H1 (cell line): Measurements from ENCODE around the gene NFIA. TPM values are rescaled to one million over a fixed set of nuclear protein-coding genes. Genes with fewer than 3 reads are reported as not detected.

Experiments used
- CTCF ChIA-PET: fragments of 300-600 bp; sonication (Branson Sonifier 250); formaldehyde crosslinking; loops from one replicate; lab custom pipeline; 2021; ENCODE audit not compliant: partially characterized antibody; lab: Charles Lee
- POLR2A ChIA-PET: fragments of 300-600 bp; sonication (Branson Sonifier 250); formaldehyde crosslinking; loops from one replicate; lab custom pipeline; 2021; ENCODE audit warnings: inconsistent platforms; ENCODE audit not compliant: partially characterized antibody; lab: Charles Lee
- DNase-seq, 2 experiments: peaks; one replicate each; pipeline versions ENCODE4 v3.0.0 to v3.0.0-alpha.2; 2010 to 2022; ENCODE audit warnings: low spot score in 2 of 2, low read depth in 1 of 2, mixed read lengths in 1 of 2
- FAIRE-seq: peaks from 2 replicates; lab custom pipeline; 2011; peaks lifted over from hg19 to GRCh38; lab: Jason Lieb, UNC
- H2AFZ ChIP-seq: 2 replicates; pipeline ENCODE4 v1.8.1; 2012; ENCODE audit warnings: low read length, inconsistent platforms
- H2AK5ac ChIP-seq: 2 replicates; pipeline ENCODE4 v1.6.1; 2013; ENCODE audit warnings: low read depth, low read length
- H2BK120ac ChIP-seq: replicated peaks from 2 replicates; pipeline ENCODE3; 2013; ENCODE audit warnings: low read depth, low read length, inconsistent platforms
- H2BK12ac ChIP-seq: 2 replicates; pipeline ENCODE4 v1.6.1; 2013; ENCODE audit warnings: low read depth, low read length
- H2BK15ac ChIP-seq: 2 replicates; pipeline ENCODE4 v1.6.1; 2013; ENCODE audit warnings: low read length
- H2BK20ac ChIP-seq: 2 replicates; pipeline ENCODE4 v1.6.1; 2013; ENCODE audit warnings: low read length
- H2BK5ac ChIP-seq: 2 replicates; pipeline ENCODE4 v1.6.1; 2013; ENCODE audit warnings: low read depth, low read length
- H3K14ac ChIP-seq: 2 replicates; pipeline ENCODE4 v1.6.1; 2013; ENCODE audit warnings: inconsistent platforms; ENCODE audit not compliant: insufficient read length
- H3K18ac ChIP-seq: 2 replicates; pipeline ENCODE4 v1.6.1; 2013; ENCODE audit warnings: low read length; ENCODE audit errors: extremely low read depth
- H3K23ac ChIP-seq: 2 replicates; pipeline ENCODE4 v1.6.1; 2013; ENCODE audit warnings: inconsistent platforms; ENCODE audit not compliant: insufficient read length
- H3K23me2 ChIP-seq: 2 replicates; pipeline ENCODE4 v1.6.1; 2013; ENCODE audit warnings: low read depth, low read length
- H3K27ac ChIP-seq: 2 replicates; pipeline ENCODE4 v1.6.1; 2011; ENCODE audit warnings: low read depth, low read length, inconsistent platforms
- H3K27me3 ChIP-seq, 4 experiments: replicated peaks in 1 of 4; 1 replicate in 1 of 4; 2 replicates in 3 of 4; pipeline versions ENCODE4 v1.6.1 to v1.8.1; 2011 to 2013; ENCODE audit warnings: low read length in 3 of 4, mild to moderate bottlenecking in 3 of 4, inconsistent platforms in 2 of 4, mixed read lengths in 2 of 4, moderate library complexity in 1 of 4; ENCODE audit not compliant: control insufficient read depth in 3 of 4, insufficient read depth in 3 of 4; ENCODE audit errors: extremely low read depth in 1 of 4
- H3K36me3 ChIP-seq, 4 experiments: 2 replicates each; pipeline versions ENCODE4 v1.6.1 to v1.8.1; 2011 to 2013; ENCODE audit warnings: mild to moderate bottlenecking in 4 of 4, low read length in 3 of 4, moderate library complexity in 2 of 4, control low read depth in 1 of 4, inconsistent platforms in 1 of 4; ENCODE audit not compliant: insufficient read depth in 4 of 4, control insufficient read depth in 2 of 4
- H3K4ac ChIP-seq: replicated peaks from 2 replicates; pipeline ENCODE3; 2013; ENCODE audit warnings: low read length, low read depth, mixed read lengths, inconsistent platforms; ENCODE audit not compliant: insufficient read length
- H3K4me1 ChIP-seq, 4 experiments: replicated peaks in 1 of 4; 1 replicate in 1 of 4; 2 replicates in 3 of 4; pipeline versions ENCODE4 v1.6.1 to v1.8.1; 2011 to 2013; ENCODE audit warnings: low read length in 3 of 4, inconsistent platforms in 2 of 4, mixed read lengths in 1 of 4; ENCODE audit not compliant: insufficient read depth in 4 of 4, control insufficient read depth in 3 of 4
- H3K4me2 ChIP-seq, 2 experiments: 2 replicates each; pipeline versions ENCODE4 v1.6.1 to v1.8.1; 2011 to 2013; ENCODE audit warnings: low read depth in 2 of 2, low read length in 2 of 2, control low read depth in 1 of 2, inconsistent platforms in 1 of 2, mild to moderate bottlenecking in 1 of 2; ENCODE audit not compliant: insufficient read depth in 1 of 2
- H3K4me3 ChIP-seq, 4 experiments: fragments of 200-600, 300-600 bp in 1 of 4; sonication (generic), shearing (Covaris generic), sonication (Bioruptor Twin) in 1 of 4; 2 replicates each; pipeline versions ENCODE4 v1.5.1 to v1.8.1; 2011 to 2016; ENCODE audit warnings: low read length in 4 of 4, low read depth in 3 of 4, control low read depth in 2 of 4, inconsistent platforms in 2 of 4, mild to moderate bottlenecking in 2 of 4, mixed read lengths in 1 of 4, moderate library complexity in 1 of 4; ENCODE audit not compliant: insufficient read depth in 2 of 4; ENCODE audit errors: extremely low read depth in 1 of 4
- H3K56ac ChIP-seq: replicated peaks from 2 replicates; pipeline ENCODE3; 2013; ENCODE audit warnings: low read depth, mild to moderate bottlenecking, mixed read lengths, low read length, inconsistent platforms; ENCODE audit not compliant: insufficient read length
- H3K79me1 ChIP-seq: 2 replicates; pipeline ENCODE4 v1.6.1; 2013; ENCODE audit warnings: low read depth, low read length, control low read depth
- H3K79me2 ChIP-seq, 2 experiments: 2 replicates each; pipeline versions ENCODE4 v1.6.1 to v1.8.1; 2012 to 2013; ENCODE audit warnings: low read length in 2 of 2, mild to moderate bottlenecking in 2 of 2, inconsistent platforms in 1 of 2; ENCODE audit not compliant: insufficient read depth in 2 of 2, control insufficient read depth in 1 of 2
- H3K9ac ChIP-seq, 4 experiments: replicated peaks in 1 of 4; 1 replicate in 1 of 4; 2 replicates in 3 of 4; pipeline versions ENCODE4 v1.6.1 to v1.8.1; 2011 to 2013; ENCODE audit warnings: low read depth in 3 of 4, low read length in 3 of 4, control low read depth in 2 of 4, mild to moderate bottlenecking in 2 of 4, moderate library complexity in 2 of 4, inconsistent platforms in 1 of 4; ENCODE audit errors: extremely low read depth in 1 of 4
- H3K9me3 ChIP-seq, 2 experiments: 2 replicates each; pipeline versions ENCODE4 v1.6.1 to v1.8.1; 2012 to 2013; ENCODE audit warnings: mild to moderate bottlenecking in 2 of 2, moderate library complexity in 2 of 2, control low read depth in 1 of 2, inconsistent platforms in 1 of 2, low read depth in 1 of 2, low read length in 1 of 2, mixed read lengths in 1 of 2; ENCODE audit not compliant: insufficient read depth in 2 of 2
- H4K20me1 ChIP-seq, 2 experiments: replicated peaks in 1 of 2; 2 replicates each; pipeline versions ENCODE3 to v1.8.1; 2011 to 2013; ENCODE audit warnings: inconsistent platforms in 2 of 2, low read length in 2 of 2, mild to moderate bottlenecking in 1 of 2; ENCODE audit not compliant: insufficient read depth in 2 of 2, control insufficient read depth in 1 of 2
- H4K5ac ChIP-seq: 2 replicates; pipeline ENCODE4 v1.6.1; 2013; ENCODE audit warnings: low read length, low read depth, mixed read lengths, inconsistent platforms; ENCODE audit not compliant: insufficient read length
- H4K8ac ChIP-seq: 2 replicates; pipeline ENCODE4 v1.8.0; 2013; ENCODE audit warnings: mild to moderate bottlenecking, moderate library complexity, low read length, inconsistent platforms; ENCODE audit not compliant: insufficient read depth; ENCODE audit errors: extremely low read depth
- H4K91ac ChIP-seq: replicated peaks from 2 replicates; pipeline ENCODE3; 2013; ENCODE audit warnings: low read length, mixed read lengths, inconsistent platforms; ENCODE audit not compliant: insufficient read length
- CEBPB ChIP-seq: IDR thresholded peaks from 2 replicates; pipeline ENCODE4 v1.6.1; 2012; ENCODE audit warnings: low read depth, low read length
- EZH2 ChIP-seq: fragments of 200-600 bp; sonication (generic); IDR thresholded peaks from 2 replicates; pipeline ENCODE4 v1.7.1; 2012; ENCODE audit warnings: low read depth, mild to moderate bottlenecking, moderate library complexity, low read length, inconsistent platforms; ENCODE audit not compliant: severe bottlenecking
- HDAC2 ChIP-seq, 2 experiments: fragments of 300-600 bp in 1 of 2; sonication (generic) in 1 of 2; IDR thresholded peaks; 2 replicates each; pipeline ENCODE4 v1.6.1; 2011 to 2012; ENCODE audit warnings: low read depth in 2 of 2, low read length in 2 of 2, mild to moderate bottlenecking in 2 of 2, moderate library complexity in 2 of 2, borderline replicate concordance in 1 of 2, inconsistent platforms in 1 of 2
- RAD21 ChIP-seq, 2 experiments: IDR thresholded peaks in 1 of 2; conservative IDR thresholded peaks in 1 of 2; 2 replicates each; pipeline ENCODE4 v1.6.1; 2011; ENCODE audit warnings: low read depth in 2 of 2, low read length in 2 of 2, improper control_type of control experiment in 1 of 2, inconsistent platforms in 1 of 2, mild to moderate bottlenecking in 1 of 2, moderate library complexity in 1 of 2
- RBBP5 ChIP-seq: IDR thresholded peaks from 2 replicates; pipeline ENCODE4 v1.7.1; 2012; ENCODE audit warnings: low read depth, mild to moderate bottlenecking, inconsistent platforms, low read length, moderate library complexity, borderline replicate concordance
- RXRA ChIP-seq: IDR thresholded peaks from 2 replicates; pipeline ENCODE4 v1.6.1; 2011; ENCODE audit warnings: low read depth, mild to moderate bottlenecking, low read length, moderate library complexity; ENCODE audit not compliant: insufficient read depth
- SIX5 ChIP-seq: IDR thresholded peaks from 2 replicates; pipeline ENCODE4 v1.6.1; 2011; ENCODE audit warnings: mild to moderate bottlenecking, low read depth, low read length
- SP2 ChIP-seq: IDR thresholded peaks from 2 replicates; pipeline ENCODE4 v1.6.1; 2012; ENCODE audit warnings: mild to moderate bottlenecking, low read length, inconsistent platforms
- WGBS, 2 experiments: shearing (Covaris generic) in 1 of 2; methylation state at CpG; one replicate each; pipeline versions ENCODE4 v1.1.6 to v1.1.7; 2013 to 2015; ENCODE audit warnings: low lambda C conversion rate in 2 of 2, mixed read lengths in 2 of 2, inconsistent platforms in 1 of 2, low coverage in 1 of 2, missing lambda C conversion rate in 1 of 2; ENCODE audit not compliant: insufficient replicate concordance in 2 of 2, insufficient coverage in 1 of 2, insufficient read length in 1 of 2; ENCODE audit errors: extremely low coverage in 1 of 2, missing lambda C conversion rate in 1 of 2; 5-methylcytosine and 5-hydroxymethylcytosine counted together
- polyA plus RNA-seq, 7 experiments: library from polyadenylated mRNA; depleted of rRNA in 3 of 7; stranded (reverse) in 5 of 7; unstranded in 2 of 7; fragments of >200 nt in 5 of 7; fragments of 200-250 nt in 2 of 7; gene quantifications; 1 replicate in 5 of 7; 2 replicates in 1 of 7; 4 replicates in 1 of 7; pipeline versions ENCODE4 v1.2.1 to v1.2.3, GENCODE V29; 2011 to 2013; ENCODE audit warnings: missing spikeins in 2 of 7, mixed read lengths in 2 of 7
- total RNA-seq: library from RNA; stranded (reverse); fragmentation: NEBNext Ultra II Directional; extraction: Animal tissue kit (Norgen Biotek cat#: 25700); gene quantifications from 2 replicates; pipeline ENCODE4 v1.2.1, GENCODE V29; 2021
- TF ChIP-seq, protein P1 (sequence below), 3 experiments: IDR thresholded peaks; 1 replicate in 2 of 3; 2 replicates in 1 of 3; pipeline versions ENCODE4 v1.5.1 to v1.6.1; 2011; ENCODE audit warnings: low read length in 3 of 3, mild to moderate bottlenecking in 3 of 3, inconsistent platforms in 2 of 3, low read depth in 1 of 3, moderate library complexity in 1 of 3; ENCODE audit not compliant: insufficient read depth in 1 of 3; ENCODE audit errors: control extremely low read depth in 1 of 3
- TF ChIP-seq, protein P2 (sequence below): IDR thresholded peaks from 2 replicates; pipeline ENCODE4 v1.6.1; 2012; ENCODE audit warnings: inconsistent platforms

The NFIA gene
- total and polyA plus RNA-seq, 2 of the 8 experiments (the other 6 are each of a cell fraction or from before 2014, with no cell fraction given): 1.8 to 2.3 TPM

DNA sequence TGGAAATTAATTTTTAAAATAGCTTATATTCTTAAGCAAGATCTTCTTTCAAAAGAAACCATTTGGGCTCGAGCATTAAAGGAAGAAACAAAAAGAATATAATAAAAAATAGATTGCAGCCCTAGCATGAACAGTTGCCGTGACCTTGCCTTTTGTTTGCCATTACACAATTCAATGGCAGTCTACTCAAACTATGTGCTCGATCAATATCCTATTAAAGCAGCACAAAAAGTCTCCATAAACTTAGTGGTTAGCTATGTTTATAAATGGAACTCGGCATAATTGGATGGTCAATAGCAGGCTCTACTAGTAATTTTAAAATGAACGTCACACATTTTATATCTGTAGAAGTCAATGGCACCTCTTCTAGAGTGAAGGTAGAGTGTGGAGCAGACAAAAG, 256.5 kb downstream of the NFIA start:
- Histone ChIP-seq H2BK20ac (no peak overlapping the region), H2AFZ (no peak overlapping the region), H2AK5ac (no peak overlapping the region), H4K5ac (no peak overlapping the region), H3K79me2 (no peaks in the 10 kb centered on the region), H4K20me1 (no peaks in the 10 kb centered on the region), H3K23me2 (no peaks in the 10 kb centered on the region), H3K4me2 (no peak overlapping the region), H3K4ac (no peak overlapping the region), H3K27ac (no peak overlapping the region), H3K27me3 (no peaks in the 10 kb centered on the region), H4K8ac (no peak overlapping the region), H3K36me3 (no peaks in the 10 kb centered on the region), H3K4me3 (no peak overlapping the region), H2BK5ac (no peak overlapping the region), H2BK15ac (no peak overlapping the region), H3K4me1 (peaks cover 0 to 16% (median 11%) of the 10 kb centered on the region in 4 experiments; a peak in 5 of 7 replicates), H3K79me1 (no peaks in the 10 kb centered on the region), H4K91ac (no peak overlapping the region), H3K23ac (no peak overlapping the region), H3K56ac (no peak overlapping the region), H2BK12ac (no peak overlapping the region), H3K9ac (no peak overlapping the region), H3K14ac (no peak overlapping the region), H2BK120ac (no peak overlapping the region), H3K18ac (no peak overlapping the region), H3K9me3 (no peaks in the 10 kb centered on the region)
- CTCF ChIA-PET: interaction anchor here (0.9 to 2.4 kb wide), 9 partner anchors 10 to 595 kb away, joined by 3 to 10 read pairs (median 3); no protein-coding TSS in a partner anchor
- no peak for DNase-seq
- 91% methylated on average over 5 of the region's 5 CpGs; no CpG with 5 or more reads in 1 of the 2 experiments for WGBS, 2 experiments
- POLR2A ChIA-PET: no interaction called here
- FAIRE-seq: no peak
- TF ChIP-seq HDAC2 (IDR thresholded peaks at IDR 0.05; ENCODE audit: borderline replicate concordance in 1 of 2, low read depth in 2 of 2, low read length in 2 of 2) (no peak), SIX5 (no peak), RBBP5 (no peak), SP2 (no peak), CEBPB (no peak), RAD21 (IDR thresholded peaks at IDR 0.05 in 1 of 2, conservative IDR thresholded peaks at IDR 0.05 in 1 of 2; ENCODE audit: low read depth in 2 of 2, low read length in 2 of 2) (no peak), RXRA (no peak), EZH2 (no peak)
- TF ChIP-seq, protein P1, sequence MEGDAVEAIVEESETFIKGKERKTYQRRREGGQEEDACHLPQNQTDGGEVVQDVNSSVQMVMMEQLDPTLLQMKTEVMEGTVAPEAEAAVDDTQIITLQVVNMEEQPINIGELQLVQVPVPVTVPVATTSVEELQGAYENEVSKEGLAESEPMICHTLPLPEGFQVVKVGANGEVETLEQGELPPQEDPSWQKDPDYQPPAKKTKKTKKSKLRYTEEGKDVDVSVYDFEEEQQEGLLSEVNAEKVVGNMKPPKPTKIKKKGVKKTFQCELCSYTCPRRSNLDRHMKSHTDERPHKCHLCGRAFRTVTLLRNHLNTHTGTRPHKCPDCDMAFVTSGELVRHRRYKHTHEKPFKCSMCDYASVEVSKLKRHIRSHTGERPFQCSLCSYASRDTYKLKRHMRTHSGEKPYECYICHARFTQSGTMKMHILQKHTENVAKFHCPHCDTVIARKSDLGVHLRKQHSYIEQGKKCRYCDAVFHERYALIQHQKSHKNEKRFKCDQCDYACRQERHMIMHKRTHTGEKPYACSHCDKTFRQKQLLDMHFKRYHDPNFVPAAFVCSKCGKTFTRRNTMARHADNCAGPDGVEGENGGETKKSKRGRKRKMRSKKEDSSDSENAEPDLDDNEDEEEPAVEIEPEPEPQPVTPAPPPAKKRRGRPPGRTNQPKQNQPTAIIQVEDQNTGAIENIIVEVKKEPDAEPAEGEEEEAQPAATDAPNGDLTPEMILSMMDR (IDR thresholded peaks at IDR 0.05; ENCODE audit: control extremely low read depth in 1 of 3, insufficient read depth in 1 of 3, low read depth in 1 of 3, low read length in 3 of 3): no peak
- TF ChIP-seq, protein P2, sequence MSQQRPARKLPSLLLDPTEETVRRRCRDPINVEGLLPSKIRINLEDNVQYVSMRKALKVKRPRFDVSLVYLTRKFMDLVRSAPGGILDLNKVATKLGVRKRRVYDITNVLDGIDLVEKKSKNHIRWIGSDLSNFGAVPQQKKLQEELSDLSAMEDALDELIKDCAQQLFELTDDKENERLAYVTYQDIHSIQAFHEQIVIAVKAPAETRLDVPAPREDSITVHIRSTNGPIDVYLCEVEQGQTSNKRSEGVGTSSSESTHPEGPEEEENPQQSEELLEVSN: no peak
